ENCODE results near the gene USP35.

Gene USP35, protein sequence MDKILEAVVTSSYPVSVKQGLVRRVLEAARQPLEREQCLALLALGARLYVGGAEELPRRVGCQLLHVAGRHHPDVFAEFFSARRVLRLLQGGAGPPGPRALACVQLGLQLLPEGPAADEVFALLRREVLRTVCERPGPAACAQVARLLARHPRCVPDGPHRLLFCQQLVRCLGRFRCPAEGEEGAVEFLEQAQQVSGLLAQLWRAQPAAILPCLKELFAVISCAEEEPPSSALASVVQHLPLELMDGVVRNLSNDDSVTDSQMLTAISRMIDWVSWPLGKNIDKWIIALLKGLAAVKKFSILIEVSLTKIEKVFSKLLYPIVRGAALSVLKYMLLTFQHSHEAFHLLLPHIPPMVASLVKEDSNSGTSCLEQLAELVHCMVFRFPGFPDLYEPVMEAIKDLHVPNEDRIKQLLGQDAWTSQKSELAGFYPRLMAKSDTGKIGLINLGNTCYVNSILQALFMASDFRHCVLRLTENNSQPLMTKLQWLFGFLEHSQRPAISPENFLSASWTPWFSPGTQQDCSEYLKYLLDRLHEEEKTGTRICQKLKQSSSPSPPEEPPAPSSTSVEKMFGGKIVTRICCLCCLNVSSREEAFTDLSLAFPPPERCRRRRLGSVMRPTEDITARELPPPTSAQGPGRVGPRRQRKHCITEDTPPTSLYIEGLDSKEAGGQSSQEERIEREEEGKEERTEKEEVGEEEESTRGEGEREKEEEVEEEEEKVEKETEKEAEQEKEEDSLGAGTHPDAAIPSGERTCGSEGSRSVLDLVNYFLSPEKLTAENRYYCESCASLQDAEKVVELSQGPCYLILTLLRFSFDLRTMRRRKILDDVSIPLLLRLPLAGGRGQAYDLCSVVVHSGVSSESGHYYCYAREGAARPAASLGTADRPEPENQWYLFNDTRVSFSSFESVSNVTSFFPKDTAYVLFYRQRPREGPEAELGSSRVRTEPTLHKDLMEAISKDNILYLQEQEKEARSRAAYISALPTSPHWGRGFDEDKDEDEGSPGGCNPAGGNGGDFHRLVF

DNA sequence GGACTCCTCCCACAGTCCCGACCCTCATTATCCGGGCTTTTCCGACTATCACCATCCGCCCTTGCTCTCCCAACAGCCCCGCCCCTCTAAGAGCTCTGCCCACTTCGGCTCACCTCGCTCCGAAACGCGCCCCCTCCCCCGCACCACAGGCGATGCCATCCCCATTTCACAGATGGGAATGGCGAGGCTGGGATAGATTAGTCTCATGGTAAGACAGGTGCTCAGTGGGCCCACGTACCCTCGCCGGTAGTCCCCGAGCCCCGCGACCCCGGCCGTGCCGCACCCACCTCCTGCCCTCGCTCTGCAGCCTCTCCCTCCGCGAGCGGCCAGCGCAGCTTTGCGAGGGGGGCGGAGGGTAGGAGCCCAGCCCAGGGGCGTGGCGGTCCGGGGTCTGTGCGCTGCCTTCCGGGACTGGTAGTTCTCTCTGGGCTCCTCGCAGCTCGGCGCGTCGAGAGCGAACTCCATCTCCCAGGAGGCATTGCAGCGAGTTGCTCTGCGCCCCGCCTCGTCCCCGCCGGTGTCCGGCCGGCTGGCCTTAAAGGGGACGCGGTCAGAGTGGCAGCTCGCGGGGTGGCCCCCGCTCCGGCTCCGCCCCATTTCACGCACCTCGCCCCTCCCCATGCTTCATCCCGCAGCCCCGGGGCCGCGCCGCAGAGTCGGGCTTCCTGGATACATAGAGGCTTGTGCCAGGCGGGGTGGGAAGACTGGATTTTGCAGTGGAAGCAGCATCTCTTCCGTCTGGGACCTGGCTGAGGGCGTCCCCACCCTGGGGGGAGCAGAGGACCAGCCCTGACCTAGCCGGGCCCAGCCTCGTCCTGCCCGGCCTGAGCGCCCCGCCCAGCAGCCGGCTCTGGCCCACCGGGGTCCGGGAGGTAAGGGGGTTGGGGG lies at the start of gene USP35, which contains the start of gene KCTD21:
USP35 (plus strand) TSS at position 634 of the 888 bp plus-strand sequence. CDS start 7,327 bp downstream, outside the sequence.
KCTD21 (minus strand) TSS at position 341 of the 888 bp plus-strand sequence. CDS start 14,072 bp downstream, outside the sequence.
- DNase-seq: peak; percentile 94

DNA sequence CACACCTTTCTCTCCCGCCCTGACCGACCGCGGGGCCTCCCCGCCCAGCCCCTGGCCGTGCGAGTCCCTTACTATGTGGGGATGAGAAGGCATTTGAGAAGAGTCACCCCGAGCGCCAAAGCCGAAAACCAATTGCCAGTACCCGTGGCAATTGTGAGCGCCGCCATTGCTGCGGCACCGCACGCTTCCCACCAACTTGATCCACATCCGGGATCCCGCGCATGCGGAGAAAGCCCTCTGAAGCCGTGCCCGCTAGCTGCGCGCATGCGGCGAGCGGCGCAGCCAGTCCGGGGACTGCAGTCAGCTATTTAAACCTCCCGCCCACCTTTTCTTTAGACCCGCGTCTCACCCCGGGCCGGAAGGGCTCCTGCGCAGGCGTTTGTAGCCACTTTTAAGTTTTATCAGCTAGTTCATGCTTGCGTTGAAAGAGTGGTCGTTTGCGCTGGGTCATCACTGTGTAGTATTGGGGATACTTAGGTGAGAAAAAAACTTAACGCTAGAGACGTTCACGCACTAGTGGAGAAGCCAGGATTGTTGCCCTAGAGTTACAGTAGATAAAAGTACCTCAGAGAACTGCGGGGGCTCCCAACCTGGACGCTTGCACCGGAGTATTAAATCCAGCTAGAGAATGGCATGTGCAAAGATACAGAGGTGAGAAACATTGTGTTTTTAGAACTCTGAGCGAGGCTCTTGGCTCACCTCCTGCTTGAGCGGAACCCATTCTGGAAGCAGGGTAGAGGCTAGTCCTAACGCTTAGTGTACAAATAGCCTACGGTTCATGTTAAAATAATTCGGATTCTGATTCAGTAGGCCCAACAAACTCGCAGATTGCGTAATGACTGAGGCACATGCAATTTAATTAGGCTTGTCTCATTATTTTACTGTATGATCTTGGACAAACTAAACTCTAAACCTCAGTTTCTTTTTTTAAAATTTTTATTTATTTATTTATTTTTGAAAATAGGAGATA lies 49.0 kb upstream of the USP35 start, which contains the start of gene ALG8:
ALG8 (minus strand) TSS at position 205 of the 970 bp plus-strand sequence; CDS start at position 167, 38 bp downstream.
- DNase-seq: peak; percentile 98

- no peak for DNase-seq
Measured at GRCh38 chr11:78140392-78141077, 48.2 kb upstream of the USP35 start.

DNA sequence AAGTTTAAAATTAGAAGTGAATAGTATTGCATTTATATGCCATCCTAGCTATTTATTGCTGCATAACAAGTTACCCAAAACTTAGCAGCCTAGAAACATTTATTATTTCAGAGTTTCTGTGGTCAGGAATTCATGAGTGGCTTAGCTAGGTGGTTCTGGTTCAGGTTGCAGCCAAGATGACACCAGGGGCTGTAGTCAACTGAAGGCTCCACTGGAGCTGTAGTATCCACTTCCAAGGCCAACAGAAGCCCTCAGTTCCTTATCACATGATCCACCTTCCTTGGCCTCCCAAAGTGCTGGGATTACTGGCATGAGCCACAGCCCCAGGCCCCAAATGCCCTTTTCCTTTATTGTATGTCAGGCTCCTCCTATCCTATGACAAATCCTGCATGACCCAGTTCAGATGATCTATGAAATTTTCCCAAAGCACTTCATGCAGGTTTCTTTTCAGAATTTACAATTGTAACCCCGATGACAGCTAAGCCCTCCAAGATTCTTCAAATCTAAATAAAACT lies 43.2 kb upstream of the USP35 start:
- no peak for DNase-seq

GRCh38 chr11:78147807-78148206 lies 40.9 kb upstream of the USP35 start:
- no peak for DNase-seq

DNA sequence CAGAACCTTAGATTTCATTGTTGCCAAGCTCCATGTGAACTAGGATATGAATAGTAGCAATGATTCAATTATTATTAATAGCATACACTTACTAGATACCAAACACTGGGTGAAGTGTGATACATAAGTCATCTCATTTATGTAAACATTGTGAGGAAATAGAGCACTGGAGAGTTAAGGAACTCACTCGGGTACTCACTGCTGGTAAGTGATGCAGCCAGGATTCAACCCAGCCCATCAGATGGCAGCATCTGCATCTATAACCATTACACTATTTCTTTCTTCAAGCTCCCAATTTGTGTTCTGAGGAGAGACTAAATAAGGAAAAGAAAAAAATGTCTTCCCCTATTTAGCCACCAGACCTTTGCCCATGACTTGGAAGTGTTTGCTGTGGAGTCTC lies 39.1 kb upstream of the USP35 start:
- DNase-seq: no peak

- DNase-seq: no peak
Measured at GRCh38 chr11:78150346-78150745, 38.4 kb upstream of the USP35 start.

DNA sequence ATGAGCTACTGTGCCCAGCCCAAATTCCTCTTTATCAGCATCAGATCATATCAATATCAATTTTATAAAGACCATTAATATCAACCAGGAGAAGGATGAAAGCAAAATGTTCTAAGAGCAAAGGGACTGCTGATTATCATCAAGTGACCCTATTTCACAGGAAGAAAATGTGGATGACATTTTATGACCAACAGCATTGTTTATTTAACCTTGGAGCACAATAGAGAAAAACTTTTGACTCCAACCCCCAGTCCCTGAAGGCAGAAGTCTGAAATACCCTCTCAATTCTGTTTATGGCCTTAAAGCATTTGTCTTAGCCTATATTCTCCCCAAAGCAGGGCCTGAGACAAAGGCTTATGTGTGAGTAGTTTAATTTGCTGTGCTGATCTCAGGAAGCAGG lies 38.0 kb upstream of the USP35 start:
- DNase-seq: no peak

DNA sequence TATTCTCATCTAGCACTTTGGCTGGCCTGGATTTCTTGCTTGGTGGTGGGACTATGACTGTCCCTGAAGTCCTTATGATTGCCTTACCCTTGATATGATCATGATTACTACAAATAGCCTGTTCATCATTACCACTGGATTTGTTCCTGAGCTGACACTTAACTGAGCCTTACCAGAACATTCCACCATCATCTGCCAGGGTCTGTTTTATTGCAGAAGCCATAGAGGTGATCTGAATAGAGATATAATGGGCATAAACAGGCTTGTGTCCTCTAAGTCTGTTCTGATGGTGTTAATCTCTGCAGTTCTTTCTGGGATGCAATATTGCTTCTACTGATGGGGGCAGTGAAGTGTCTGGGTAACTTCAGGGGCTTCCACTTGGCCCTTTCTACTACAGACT lies 36.9 kb upstream of the USP35 start:
- DNase-seq: no peak

- DNase-seq: no peak
Measured at GRCh38 chr11:78156127-78156844, 32.4 kb upstream of the USP35 start.

DNA sequence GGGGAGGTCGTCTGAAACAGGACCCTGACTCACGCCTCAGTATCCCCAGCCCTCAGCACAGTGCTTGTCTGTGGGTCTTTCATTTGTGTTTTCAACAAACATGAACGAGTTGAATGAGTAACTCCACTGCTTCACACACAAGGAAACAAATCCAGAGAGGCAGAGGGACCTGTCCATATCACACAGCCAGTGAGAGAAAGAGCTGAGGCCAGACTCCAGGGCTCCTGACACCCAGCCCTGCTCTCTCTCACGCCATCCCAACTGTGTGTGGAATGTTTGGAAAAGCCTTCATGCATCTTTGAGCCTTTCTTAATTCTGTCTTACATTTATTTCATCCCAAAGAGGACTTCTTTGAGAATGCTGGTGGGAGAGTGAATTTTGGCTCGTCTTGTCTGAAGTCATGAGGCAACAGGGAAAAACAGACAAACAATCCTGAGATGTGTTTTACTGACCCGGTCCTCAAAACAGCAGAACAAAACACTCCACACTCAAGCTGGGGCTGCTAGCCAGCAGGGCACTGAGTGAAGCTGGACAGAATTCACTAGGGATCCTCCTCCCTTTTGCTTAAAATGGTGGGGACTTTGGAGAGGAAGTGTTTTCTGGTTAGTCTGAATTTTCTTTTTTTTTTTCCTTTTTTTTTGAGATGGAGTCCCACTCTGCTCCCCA lies 29.6 kb upstream of the USP35 start:
- DNase-seq: no peak

DNA sequence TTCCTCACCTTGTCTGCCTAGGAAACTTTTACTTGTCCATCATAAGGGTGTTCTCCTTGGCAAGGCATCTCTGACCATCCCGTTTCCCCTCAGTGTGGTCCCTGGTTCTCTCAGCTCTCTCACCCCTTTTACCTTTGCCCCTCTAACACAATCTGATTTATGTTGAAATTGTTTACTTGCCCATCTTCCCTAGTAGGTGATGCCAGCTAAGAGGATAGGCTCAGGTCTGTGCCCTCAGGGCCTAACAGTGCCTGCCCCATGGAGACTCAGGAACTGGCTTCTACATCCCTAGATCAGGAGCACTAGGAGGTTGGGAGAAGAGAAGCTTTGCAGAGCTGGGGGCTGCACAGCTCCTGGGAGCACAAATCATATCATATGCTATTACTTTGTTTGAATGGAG lies 28.2 kb upstream of the USP35 start:
- DNase-seq: no peak

DNA sequence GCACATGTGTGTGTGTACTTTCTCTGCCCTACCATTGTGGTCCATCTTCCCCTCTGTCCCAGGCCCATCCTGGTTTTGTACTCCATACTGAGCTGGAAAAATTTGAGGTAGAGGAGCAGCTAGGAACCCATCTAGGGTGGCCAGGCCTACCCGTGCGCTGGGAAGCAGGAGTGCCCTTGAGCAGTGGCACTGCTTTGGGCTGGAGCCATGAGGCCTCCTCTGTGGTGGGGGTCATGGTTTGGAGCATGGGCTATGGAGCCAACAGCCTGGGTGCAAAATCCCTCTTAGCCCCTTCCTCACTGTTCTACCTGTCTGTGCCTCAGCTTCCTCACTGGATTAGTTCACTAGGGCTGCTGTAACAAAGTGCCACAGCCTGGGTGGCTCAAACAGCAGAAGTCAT lies 27.4 kb upstream of the USP35 start:
- DNase-seq: no peak

GRCh38 chr11:78161962-78162371 lies 26.8 kb upstream of the USP35 start:
- DNase-seq: no peak

GRCh38 chr11:78163828-78164227 lies 24.9 kb upstream of the USP35 start:
- DNase-seq: no peak

DNA sequence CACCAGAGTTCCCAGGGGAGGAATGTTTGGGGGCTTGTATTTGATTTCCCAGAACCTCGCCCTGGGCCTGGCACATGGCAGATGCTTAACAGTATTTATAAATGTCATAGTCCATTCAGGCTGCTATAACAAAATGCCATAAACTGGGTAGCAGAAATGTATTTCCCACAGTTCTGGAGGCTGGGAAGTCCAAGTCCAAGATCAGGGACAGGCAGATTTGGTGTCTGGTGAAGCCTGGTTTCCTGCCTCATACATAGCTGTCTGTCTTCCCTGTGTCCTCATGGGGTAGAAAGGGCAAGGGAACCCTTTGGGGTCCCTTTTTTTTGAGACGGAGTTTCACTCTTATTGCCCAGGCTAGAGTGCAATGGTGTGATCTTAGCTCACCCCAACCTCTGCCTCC lies 24.2 kb upstream of the USP35 start:
- no peak for DNase-seq

DNA sequence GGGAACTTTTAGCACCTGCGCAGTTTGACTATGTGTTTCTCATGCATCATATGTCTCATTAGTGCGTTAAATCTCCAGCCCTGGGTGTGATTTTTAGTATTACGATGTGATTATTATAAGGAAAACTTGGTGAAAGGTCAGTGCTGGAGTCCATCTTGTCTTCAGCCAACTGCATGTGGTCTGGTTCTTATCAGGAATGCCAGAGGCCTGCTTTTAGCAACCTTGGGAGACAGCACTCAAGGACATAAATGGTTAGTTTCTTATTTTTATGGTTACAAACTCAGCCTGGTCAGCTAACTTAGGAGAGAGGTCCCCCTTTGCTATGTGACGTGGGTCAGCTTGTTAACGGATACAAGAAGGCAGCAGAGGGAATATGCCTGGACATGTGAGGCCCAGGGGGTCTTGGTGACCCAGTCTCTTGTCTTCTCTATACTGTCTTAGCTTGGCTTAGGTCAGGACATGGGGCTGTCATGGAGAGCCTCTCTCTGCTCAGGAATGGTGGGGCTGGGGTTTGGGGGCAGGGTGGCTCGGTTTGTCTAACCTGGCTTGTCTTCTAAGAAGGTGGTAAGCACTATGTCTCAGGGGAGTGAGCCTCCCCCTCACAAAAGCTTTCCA lies 21.8 kb upstream of the USP35 start:
- no peak for DNase-seq

All from stimulated activated CD8-positive, alpha-beta memory T cell treated with anti-CD3 and anti-CD28 coated beads, Interleukin-4, amount 100 ng/mL, for 48 hours (primary cell).